WTC11 (cell line): ENCODE results near the gene VARS2. TPM values are rescaled to one million over a fixed set of nuclear protein-coding genes. Genes with fewer than 3 reads are reported as not detected.

Experiments
- ATAC-seq: fragments of 200-7000 bp; cut with Tn5 transposase; 2 replicates; pipeline ENCODE4 v1.10.0; 2021; ENCODE audit warnings: mild to moderate bottlenecking, moderate library complexity
- CTCF ChIA-PET: fragments of 300-600 bp; sonication (Branson Sonifier 250); formaldehyde crosslinking; loops from one replicate; lab custom pipeline; 2021; ENCODE audit warnings: antibody characterized with exemption; lab: Charles Lee
- POLR2A ChIA-PET: fragments of 350-600 bp; sonication (Branson Sonifier 250); formaldehyde crosslinking; loops from one replicate; lab custom pipeline; 2021; ENCODE audit warnings: antibody characterized with exemption; lab: Charles Lee
- DNase-seq: peaks from one replicate; pipeline ENCODE4 v3.0.0; 2021; ENCODE audit warnings: low spot score
- H3K27ac Mint-ChIP-seq: 2 replicates; pipeline ENCODE4 v1.8.0; 2021; ENCODE audit warnings: mixed read lengths
- H3K27me3 Mint-ChIP-seq: 2 replicates; pipeline ENCODE4 v1.8.0; 2021; ENCODE audit warnings: low read depth, mild to moderate bottlenecking, moderate library complexity, mixed read lengths
- H3K36me3 Mint-ChIP-seq: 2 replicates; pipeline ENCODE4 v1.8.0; 2021; ENCODE audit warnings: mixed read lengths
- H3K4me1 Mint-ChIP-seq: 2 replicates; pipeline ENCODE4 v1.8.0; 2022; ENCODE audit warnings: mixed read lengths
- H3K4me3 Mint-ChIP-seq: 2 replicates; pipeline ENCODE4 v1.8.0; 2021; ENCODE audit warnings: mild to moderate bottlenecking, moderate library complexity, mixed read lengths
- H3K9me3 Mint-ChIP-seq: 2 replicates; pipeline ENCODE4 v1.8.0; 2021; ENCODE audit warnings: mixed read lengths
- AFF4 ChIP-seq: sonication (generic); formaldehyde crosslinking; IDR thresholded peaks from 2 replicates; pipeline ENCODE4 v1.8.1; 2023; ENCODE audit warnings: mild to moderate bottlenecking, missing genetic modification reagents, borderline replicate concordance
- CDX4 ChIP-seq: fragments of 250-450 bp; sonication (Bioruptor Pico); IDR thresholded peaks from 2 replicates; pipeline ENCODE4 v1.9.0; 2021; ENCODE audit warnings: moderate library complexity, mild to moderate bottlenecking, inconsistent platforms, borderline replicate concordance
- E2F1 ChIP-seq: sonication (generic); formaldehyde crosslinking; IDR thresholded peaks from 2 replicates; pipeline ENCODE4 v1.8.0; 2022; ENCODE audit warnings: mild to moderate bottlenecking, missing genetic modification reagents
- E2F5 ChIP-seq: sonication (generic); formaldehyde crosslinking; IDR thresholded peaks from 2 replicates; pipeline ENCODE4 v1.8.1; 2022; ENCODE audit warnings: mild to moderate bottlenecking, moderate library complexity, missing genetic modification reagents
- EMX1 ChIP-seq: fragments of 250-450 bp; sonication (Bioruptor Pico); IDR thresholded peaks from 2 replicates; pipeline ENCODE4 v1.8.0; 2021; ENCODE audit warnings: mild to moderate bottlenecking
- HMGA2 ChIP-seq: fragments of 250-450 bp; sonication (Bioruptor Pico); IDR thresholded peaks from 2 replicates; pipeline ENCODE4 v1.4.0; 2021; ENCODE audit warnings: mild to moderate bottlenecking, moderate library complexity
- IRF1 ChIP-seq: sonication (generic); formaldehyde crosslinking; IDR thresholded peaks from 2 replicates; pipeline ENCODE4 v1.8.0; 2023; ENCODE audit warnings: missing genetic modification reagents
- KAT7 ChIP-seq: sonication (generic); formaldehyde crosslinking; IDR thresholded peaks from 2 replicates; pipeline ENCODE4 v1.8.1; 2023; ENCODE audit warnings: missing genetic modification reagents, mild to moderate bottlenecking, borderline replicate concordance
- MYBL2 ChIP-seq: sonication (generic); formaldehyde crosslinking; IDR thresholded peaks from 2 replicates; pipeline ENCODE4 v1.8.1; 2023; ENCODE audit warnings: mild to moderate bottlenecking, moderate library complexity, missing genetic modification reagents
- NFE2L1 ChIP-seq: sonication (generic); formaldehyde crosslinking; IDR thresholded peaks from 2 replicates; pipeline ENCODE4 v1.8.1; 2023; ENCODE audit warnings: missing genetic modification reagents
- NFYB ChIP-seq: sonication (generic); formaldehyde crosslinking; conservative IDR thresholded peaks from 2 replicates; pipeline ENCODE4 v1.8.0; 2022; ENCODE audit warnings: low read depth, missing genetic modification reagents
- NR3C1 ChIP-seq: sonication (generic); formaldehyde crosslinking; conservative IDR thresholded peaks from 2 replicates; pipeline ENCODE4 v1.8.1; 2023; ENCODE audit warnings: low read depth, mild to moderate bottlenecking, missing genetic modification reagents
- PRRX2 ChIP-seq: fragments of 250-450 bp; sonication (Bioruptor Pico); IDR thresholded peaks from 2 replicates; pipeline ENCODE4 v1.8.0; 2021; ENCODE audit warnings: mild to moderate bottlenecking
- SOX15 ChIP-seq: fragments of 250-450 bp; sonication (Bioruptor Pico); IDR thresholded peaks from 2 replicates; pipeline ENCODE4 v1.9.0; 2021; ENCODE audit warnings: mild to moderate bottlenecking
- STAT6 ChIP-seq: sonication (generic); formaldehyde crosslinking; conservative IDR thresholded peaks from 2 replicates; pipeline ENCODE4 v1.8.1; 2023; ENCODE audit warnings: mild to moderate bottlenecking, low read depth, missing genetic modification reagents, moderate library complexity
- TEAD1 ChIP-seq: sonication (generic); formaldehyde crosslinking; IDR thresholded peaks from 2 replicates; pipeline ENCODE4 v1.8.0; 2022; ENCODE audit warnings: mild to moderate bottlenecking, missing genetic modification reagents
- ZBTB43 ChIP-seq: sonication (generic); formaldehyde crosslinking; IDR thresholded peaks from 2 replicates; pipeline ENCODE4 v1.8.1; 2023; ENCODE audit warnings: mild to moderate bottlenecking, missing genetic modification reagents
- ZMAT4 ChIP-seq: fragments of 250-450 bp; sonication (Bioruptor Pico); IDR thresholded peaks from 2 replicates; pipeline ENCODE4 v1.9.0; 2021; ENCODE audit warnings: mild to moderate bottlenecking
- ZNF121 ChIP-seq: sonication (generic); formaldehyde crosslinking; IDR thresholded peaks from 2 replicates; pipeline ENCODE4 v1.8.0; 2023; ENCODE audit warnings: missing genetic modification reagents
- ZNF219 ChIP-seq: sonication (generic); formaldehyde crosslinking; IDR thresholded peaks from 2 replicates; pipeline ENCODE4 v1.8.0; 2023; ENCODE audit warnings: missing genetic modification reagents, mild to moderate bottlenecking, borderline replicate concordance
- ZNF317 ChIP-seq: sonication (generic); formaldehyde crosslinking; IDR thresholded peaks from 2 replicates; pipeline ENCODE4 v1.8.1; 2023; ENCODE audit warnings: low read depth, mild to moderate bottlenecking, moderate library complexity, missing genetic modification reagents, borderline replicate concordance
- ZNF671 ChIP-seq: fragments of 250-450 bp; sonication (Bioruptor Pico); IDR thresholded peaks from 2 replicates; pipeline ENCODE4 v1.8.0; 2021; ENCODE audit warnings: mild to moderate bottlenecking
- total RNA-seq: library from RNA; stranded (reverse); gene quantifications from 3 replicates; pipeline ENCODE4 v1.2.3, GENCODE V29; 2021

VARS2 gene
- total RNA-seq, 1 experiment from 2014 or later, result 65.6 TPM

GRCh38 chr6:30964075-30964474 is 50.0 kb downstream of the VARS2 start (continued):
- no peak for TF ChIP-seq HMGA2 (CRISPR knock-in tag)
- TF ChIP-seq STAT6, result no peak

GRCh38 chr6:30965140-30965601 is 51.1 kb downstream of the VARS2 start:
- TF ChIP-seq ZNF121 (CRISPR knock-in tag) (no peak), ZNF317 (CRISPR knock-in tag) (no peak), SOX15 (CRISPR knock-in tag) (no peak), TEAD1 (CRISPR knock-in tag) (no peak), E2F1 (CRISPR knock-in tag) (no peak), CDX4 (CRISPR knock-in tag) (no peak), NFYB (CRISPR knock-in tag) (no peak), PRRX2 (no peak), ZMAT4 (CRISPR knock-in tag) (no peak), NR3C1 (CRISPR knock-in tag) (no peak), ZNF671 (CRISPR knock-in tag) (no peak), NFE2L1 (CRISPR knock-in tag) (no peak), KAT7 (CRISPR knock-in tag) (no peak)

GRCh38 chr6:30966154-30966553 is 52.1 kb downstream of the VARS2 start:
- POLR2A ChIA-PET, result no interaction called here
- CTCF ChIA-PET, result interaction anchor here (0.5 kb wide), 1 partner anchor 96 kb away, joined by 3 read pairs; no protein-coding TSS in a partner anchor
- no peak for TF ChIP-seq ZNF317 (CRISPR knock-in tag)
- TF ChIP-seq ZBTB43 (CRISPR knock-in tag), result no peak
- TF ChIP-seq ZNF219, result no peak
- TF ChIP-seq MYBL2 (CRISPR knock-in tag), result no peak
- no peak for TF ChIP-seq EMX1 (CRISPR knock-in tag)
- TF ChIP-seq AFF4 (CRISPR knock-in tag), result no peak
- TF ChIP-seq IRF1, result no peak
- no peak for TF ChIP-seq E2F5 (CRISPR knock-in tag)

More at GRCh38 chr6:30965140-30965601, 51.1 kb downstream of the VARS2 start:
- ChIA-PET POLR2A (no interaction called here), CTCF (interaction anchor here (1.2 kb wide), 1 partner anchor 122 kb away, joined by 3 read pairs; no protein-coding TSS in a partner anchor)
- ATAC-seq, result no peak
- H3K4me3 Mint-ChIP-seq, result no peak overlapping the region
- H3K36me3 Mint-ChIP-seq, result no peaks in the 10 kb centered on the region
- no peak overlapping the region for H3K27ac Mint-ChIP-seq
- peaks cover 5% of the 10 kb centered on the region for H3K27me3 Mint-ChIP-seq
- peaks cover 4% of the 10 kb centered on the region; the same call in 1 of the 2 replicates for H3K4me1 Mint-ChIP-seq
- DNase-seq, result no peak
- peaks cover 27% of the 10 kb centered on the region for H3K9me3 Mint-ChIP-seq

More at GRCh38 chr6:30966154-30966553, 52.1 kb downstream of the VARS2 start:
- ATAC-seq (no peak), DNase-seq (no peak)
- H3K4me1 Mint-ChIP-seq, result peaks cover 11% of the 10 kb centered on the region
- peaks cover 27% of the 10 kb centered on the region for H3K9me3 Mint-ChIP-seq
- H3K36me3 Mint-ChIP-seq, result no peaks in the 10 kb centered on the region
- H3K27ac Mint-ChIP-seq, result no peak overlapping the region
- no peak overlapping the region for H3K4me3 Mint-ChIP-seq
- peaks cover 5% of the 10 kb centered on the region for H3K27me3 Mint-ChIP-seq
